Endodermal cell (in vitro differentiated cells): ENCODE measurements around the gene WWP2. TPM values are rescaled to one million over a fixed set of nuclear protein-coding genes. Genes with fewer than 3 reads are reported as not detected.
"Not testable (repeated sequence)": the region's sequence is repeated elsewhere in the genome, so short reads cannot be mapped to it uniquely, and the experiment has no call there.

ENCODE experiments used
- DNase-seq: peaks from one replicate; pipeline ENCODE4 v3.0.0-alpha.2; 2017
- H3K27ac ChIP-seq: 2 replicates; pipeline ENCODE4 v1.5.1; 2013; ENCODE audit warnings: mild to moderate bottlenecking, low read depth, low read length, moderate library complexity
- H3K27me3 ChIP-seq: 2 replicates; pipeline ENCODE4 v1.6.1; 2013; ENCODE audit warnings: mild to moderate bottlenecking, low read length, moderate library complexity; ENCODE audit not compliant: insufficient read depth, control insufficient read depth, poor library complexity, severe bottlenecking
- H3K36me3 ChIP-seq: 2 replicates; pipeline ENCODE4 v1.7.0; 2013; ENCODE audit warnings: mild to moderate bottlenecking, low read length, moderate library complexity; ENCODE audit not compliant: control insufficient read depth, insufficient read depth
- H3K4me1 ChIP-seq: one replicate; pipeline ENCODE4 v1.7.0; 2013; ENCODE audit warnings: low read length; ENCODE audit not compliant: control insufficient read depth, insufficient read depth
- H3K4me3 ChIP-seq: 2 replicates; pipeline ENCODE4 v1.5.1; 2013; ENCODE audit warnings: mild to moderate bottlenecking, low read length, moderate library complexity
- H3K9ac ChIP-seq: 2 replicates; pipeline ENCODE4 v1.6.1; 2013; ENCODE audit warnings: mild to moderate bottlenecking, low read length, moderate library complexity; ENCODE audit not compliant: poor library complexity, severe bottlenecking; ENCODE audit errors: extremely low read depth
- H3K9me3 ChIP-seq: 2 replicates; pipeline ENCODE4 v1.6.1; 2013; ENCODE audit warnings: mild to moderate bottlenecking, low read length, moderate library complexity; ENCODE audit not compliant: control insufficient read depth
- H3K27ac Mint-ChIP-seq: 2 replicates; pipeline ENCODE4 v1.8.0; 2020; ENCODE audit warnings: mixed read lengths
- H3K27me3 Mint-ChIP-seq: 2 replicates; pipeline ENCODE4 v1.8.0; 2021; ENCODE audit warnings: mild to moderate bottlenecking, mixed read lengths; ENCODE audit not compliant: insufficient read depth
- H3K36me3 Mint-ChIP-seq: 2 replicates; pipeline ENCODE4 v1.8.0; 2020; ENCODE audit warnings: low read depth, mixed read lengths
- H3K4me1 Mint-ChIP-seq: 2 replicates; pipeline ENCODE4 v1.8.0; 2020; ENCODE audit warnings: mixed read lengths
- H3K4me3 Mint-ChIP-seq: 2 replicates; pipeline ENCODE4 v1.8.0; 2020; ENCODE audit warnings: mild to moderate bottlenecking, moderate library complexity, mixed read lengths
- H3K9me3 Mint-ChIP-seq: 2 replicates; pipeline ENCODE4 v1.8.0; 2020; ENCODE audit warnings: mild to moderate bottlenecking, mixed read lengths
- WGBS, 2 experiments: methylation state at CpG; one replicate each; pipeline versions ENCODE4 v1.1.5 to v1.1.7; 2013; ENCODE audit warnings: missing lambda C conversion rate in 2 of 2, mixed read lengths in 1 of 2; ENCODE audit not compliant: insufficient coverage in 1 of 2, insufficient read length in 1 of 2; 5-methylcytosine and 5-hydroxymethylcytosine counted together
- total RNA-seq, 2 donors: library from RNA; stranded (reverse); fragmentation: NEBNext Ultra II Directional in 1 of 2; extraction: Animal tissue kit (Norgen Biotek cat#: 25700) in 1 of 2; gene quantifications; 2 replicates in 1 of 2; 3 replicates in 1 of 2; pipeline ENCODE4 v1.2.1, GENCODE V29; 2021
- TF ChIP-seq, protein P1 (sequence below): fragments of 200-600 bp; sonication (generic); conservative IDR thresholded peaks from 2 replicates; pipeline ENCODE4 v1.5.0; 2021; ENCODE audit warnings: antibody characterized with exemption, mild to moderate bottlenecking

Gene WWP2
- total RNA-seq, 2 donors from 2014 or later = 42.3 to 50.0 TPM

DNA sequence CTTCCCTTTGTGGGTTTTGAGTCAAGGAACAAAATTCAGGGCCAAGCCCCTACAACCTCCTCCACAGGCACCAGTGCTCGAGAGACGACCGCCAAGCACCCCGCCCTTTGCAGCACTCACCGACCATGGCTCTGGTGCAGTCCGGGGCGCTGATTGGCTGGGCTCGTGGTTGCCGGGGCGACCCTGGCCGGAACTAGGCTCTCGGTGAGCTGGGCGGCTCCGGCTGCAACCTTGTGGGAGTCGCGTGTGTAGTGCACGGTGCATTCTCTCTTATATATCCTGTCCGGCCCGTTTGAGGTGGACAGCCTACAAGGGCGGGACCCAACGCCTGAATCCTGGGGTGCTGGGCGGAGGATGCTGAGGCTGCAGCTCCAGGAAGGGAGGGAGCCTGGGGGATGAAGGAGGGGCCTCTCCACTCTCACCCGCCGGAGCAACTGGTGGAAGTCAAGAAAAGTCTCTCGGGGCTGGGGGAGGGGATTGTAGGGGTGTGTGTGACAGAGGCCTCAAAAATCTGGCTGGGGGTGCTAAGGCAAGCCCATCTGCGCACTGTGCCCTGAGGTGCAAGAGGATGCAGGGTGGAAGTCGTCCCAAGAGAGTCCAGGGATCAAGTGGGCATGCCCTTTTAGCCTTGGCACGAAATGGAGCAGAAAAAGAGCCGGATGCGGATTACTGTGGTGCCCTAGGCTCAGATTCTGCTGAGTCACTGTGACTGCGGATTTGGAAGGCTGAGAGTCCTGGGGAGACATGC, 35.6 kb upstream of the WWP2 start, which contains the start of gene NQO1:
Gene NQO1 (minus strand): TSS at position 248 of the 748 bp plus-strand sequence. CDS start 121 bp downstream, at position 127.
- H3K4me1 ChIP-seq = peaks cover 2% of the 10 kb centered on the region
- H3K4me3 Mint-ChIP-seq = peak within 1 kb of the TSS; percentile 79
- peaks cover 15% of the 10 kb centered on the region for H3K36me3 Mint-ChIP-seq
- no peaks in the 10 kb centered on the region for H3K36me3 ChIP-seq
- DNase-seq = peak; percentile 100
- peaks cover 26% of the 10 kb centered on the region for H3K4me1 Mint-ChIP-seq
- peak within 1 kb of the TSS; percentile 81 for H3K27ac ChIP-seq
- no peaks in the 10 kb centered on the region for H3K9me3 ChIP-seq
- H3K9ac ChIP-seq = peak within 1 kb of the TSS; percentile 58
- TF ChIP-seq, protein P1, sequence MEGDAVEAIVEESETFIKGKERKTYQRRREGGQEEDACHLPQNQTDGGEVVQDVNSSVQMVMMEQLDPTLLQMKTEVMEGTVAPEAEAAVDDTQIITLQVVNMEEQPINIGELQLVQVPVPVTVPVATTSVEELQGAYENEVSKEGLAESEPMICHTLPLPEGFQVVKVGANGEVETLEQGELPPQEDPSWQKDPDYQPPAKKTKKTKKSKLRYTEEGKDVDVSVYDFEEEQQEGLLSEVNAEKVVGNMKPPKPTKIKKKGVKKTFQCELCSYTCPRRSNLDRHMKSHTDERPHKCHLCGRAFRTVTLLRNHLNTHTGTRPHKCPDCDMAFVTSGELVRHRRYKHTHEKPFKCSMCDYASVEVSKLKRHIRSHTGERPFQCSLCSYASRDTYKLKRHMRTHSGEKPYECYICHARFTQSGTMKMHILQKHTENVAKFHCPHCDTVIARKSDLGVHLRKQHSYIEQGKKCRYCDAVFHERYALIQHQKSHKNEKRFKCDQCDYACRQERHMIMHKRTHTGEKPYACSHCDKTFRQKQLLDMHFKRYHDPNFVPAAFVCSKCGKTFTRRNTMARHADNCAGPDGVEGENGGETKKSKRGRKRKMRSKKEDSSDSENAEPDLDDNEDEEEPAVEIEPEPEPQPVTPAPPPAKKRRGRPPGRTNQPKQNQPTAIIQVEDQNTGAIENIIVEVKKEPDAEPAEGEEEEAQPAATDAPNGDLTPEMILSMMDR = no peak
- 3 to 6% methylated on average over 25 to 31 of the region's 31 CpGs for WGBS, 2 experiments
- H3K27me3 Mint-ChIP-seq = no peaks in the 10 kb centered on the region
- H3K27ac Mint-ChIP-seq = peak within 1 kb of the TSS; percentile 100
- peak within 1 kb of the TSS; percentile 88 for H3K4me3 ChIP-seq
- no peaks in the 10 kb centered on the region for H3K27me3 ChIP-seq
- H3K9me3 Mint-ChIP-seq = no peaks in the 10 kb centered on the region

DNA sequence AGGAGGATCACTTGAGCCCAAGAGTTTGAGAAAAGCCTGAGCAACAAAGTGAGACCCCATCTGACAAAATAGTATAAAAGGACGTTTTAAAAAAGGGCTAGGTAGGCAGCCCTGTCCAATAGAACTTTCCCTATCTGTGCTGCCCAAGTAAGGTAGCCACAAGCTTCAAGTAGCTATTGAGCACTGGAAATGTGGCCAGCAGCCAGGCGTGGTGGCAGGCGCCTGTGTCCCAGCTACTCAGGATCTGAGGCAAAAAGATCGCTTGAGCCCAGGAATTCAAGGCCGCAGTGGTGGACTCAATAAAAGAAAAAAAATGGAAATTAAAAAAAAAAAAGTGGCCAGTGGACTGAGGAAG, 34.2 kb upstream of the WWP2 start:
- no peak overlapping the region for H3K27ac ChIP-seq
- Mint-ChIP-seq H3K27me3 (no peaks in the 10 kb centered on the region), H3K4me3 (peak overlapping the region; percentile 79), H3K9me3 (no peaks in the 10 kb centered on the region), H3K36me3 (peaks cover 10% of the 10 kb centered on the region), H3K27ac (peak overlapping the region; percentile 100), H3K4me1 (peaks cover 19% of the 10 kb centered on the region)
- no peaks in the 10 kb centered on the region for H3K9me3 ChIP-seq
- peaks cover 2% of the 10 kb centered on the region for H3K4me1 ChIP-seq
- no peaks in the 10 kb centered on the region for H3K27me3 ChIP-seq
- H3K4me3 ChIP-seq = no peak overlapping the region
- no peaks in the 10 kb centered on the region for H3K36me3 ChIP-seq
- no peak overlapping the region for H3K9ac ChIP-seq
- TF ChIP-seq, protein P1 = no peak
- 94 to 96% methylated on average over 5 of the region's 5 CpGs for WGBS, 2 experiments
- no peak for DNase-seq

DNA sequence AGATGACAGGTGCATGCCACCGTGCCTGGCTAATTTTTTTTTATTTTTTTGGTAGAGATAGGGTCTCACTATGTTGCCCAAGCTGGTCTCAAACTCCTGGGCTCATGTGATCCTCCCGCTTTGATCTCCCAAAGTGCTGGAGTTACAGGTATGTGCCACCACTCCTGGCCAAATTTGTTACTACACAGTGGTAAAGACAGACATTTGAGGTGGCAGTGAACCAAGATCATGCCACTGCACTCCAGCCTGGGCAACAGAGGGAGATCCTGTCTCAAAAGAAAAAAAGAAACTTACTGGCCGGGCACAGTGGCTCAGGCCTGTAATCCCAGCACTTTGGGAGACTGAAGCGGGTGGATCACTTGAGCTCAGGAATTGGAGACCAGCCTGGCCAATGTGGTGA, 33.1 kb upstream of the WWP2 start:
- not testable (repeated sequence) for H3K27me3 ChIP-seq, DNase-seq, H3K9me3 ChIP-seq, H3K4me1 ChIP-seq, H3K9me3 Mint-ChIP-seq, H3K36me3 ChIP-seq, H3K4me3 ChIP-seq, H3K9ac ChIP-seq, H3K4me3 Mint-ChIP-seq, H3K27me3 Mint-ChIP-seq, H3K27ac ChIP-seq, H3K36me3 Mint-ChIP-seq
- Mint-ChIP-seq H3K4me1 (peaks cover 19% of the 10 kb centered on the region), H3K27ac (peak overlapping the region; percentile 49)
- WGBS, 2 experiments = 94 to 97% methylated on average over 4 of the region's 4 CpGs

DNA sequence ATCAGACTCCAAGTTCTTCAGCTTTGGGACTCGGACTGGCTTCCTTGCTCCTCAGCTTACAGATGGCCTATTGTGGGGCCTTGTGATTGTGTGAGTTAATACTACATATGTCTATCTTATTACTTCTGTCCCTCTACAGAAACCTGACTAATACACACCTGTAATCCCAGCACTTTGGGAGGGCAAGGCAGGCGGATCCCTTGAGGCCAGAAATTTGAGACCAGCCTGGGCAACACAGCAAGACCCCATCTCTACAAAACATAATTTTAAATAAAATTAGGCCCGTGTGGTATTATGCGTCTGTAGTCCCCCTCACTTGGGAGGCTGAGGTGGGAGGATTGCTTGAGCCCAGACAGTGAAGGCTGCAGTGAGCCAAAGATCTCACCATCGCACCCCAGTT, 30.9 kb upstream of the WWP2 start:
- not testable (repeated sequence) for H3K27ac Mint-ChIP-seq, H3K9me3 Mint-ChIP-seq, H3K36me3 Mint-ChIP-seq, H3K36me3 ChIP-seq, DNase-seq, H3K4me3 ChIP-seq, H3K27me3 ChIP-seq, H3K4me1 Mint-ChIP-seq, H3K4me1 ChIP-seq, H3K9ac ChIP-seq, H3K4me3 Mint-ChIP-seq, H3K27me3 Mint-ChIP-seq, H3K9me3 ChIP-seq, H3K27ac ChIP-seq
- WGBS, 2 experiments = 88 to 100% methylated on average over 1 to 5 of the region's 5 CpGs
